ENCODE measurements around the gene HNMT.

- TF ChIP-seq ZIC2 (tag by site-specific recombination; IDR thresholded peaks at IDR 0.05) (no peak), CTCF (tag by site-specific recombination; IDR thresholded peaks at IDR 0.05) (no peak), YY1 (tag by site-specific recombination; IDR thresholded peaks at IDR 0.05) (no peak)
These were observed 2.7 kb upstream of the HNMT start for GRCh38 chr2:137961602-137962001.
